Mesodermal cell (in vitro differentiated cells): ENCODE results near the gene GCK.

Source experiments
- H3K27ac ChIP-seq: 2 replicates; pipeline ENCODE4 v1.7.0; 2013; ENCODE audit warnings: mild to moderate bottlenecking, low read depth, low read length, moderate library complexity; ENCODE audit not compliant: severe bottlenecking
- H3K36me3 ChIP-seq: 2 replicates; pipeline ENCODE4 v1.7.1; 2013; ENCODE audit warnings: mild to moderate bottlenecking, low read length, moderate library complexity; ENCODE audit not compliant: control insufficient read depth, insufficient read depth
- H3K4me1 ChIP-seq: one replicate; pipeline ENCODE4 v1.7.1; 2013; ENCODE audit warnings: mild to moderate bottlenecking, low read length; ENCODE audit not compliant: insufficient read depth, control insufficient read depth, poor library complexity, severe bottlenecking
- H3K4me3 ChIP-seq: 2 replicates; pipeline ENCODE4 v1.7.0; 2013; ENCODE audit warnings: low read length, control low read depth, mild to moderate bottlenecking; ENCODE audit not compliant: insufficient read depth, poor library complexity, severe bottlenecking; ENCODE audit errors: extremely low read depth
- H3K9me3 ChIP-seq: 2 replicates; pipeline ENCODE4 v1.7.1; 2013; ENCODE audit warnings: mild to moderate bottlenecking, low read length, moderate library complexity; ENCODE audit not compliant: control insufficient read depth
- WGBS, 2 experiments: methylation state at CpG; one replicate each; pipeline ENCODE4 v1.1.5; 2013; ENCODE audit warnings: missing lambda C conversion rate in 2 of 2; ENCODE audit not compliant: insufficient coverage in 2 of 2; 5-methylcytosine and 5-hydroxymethylcytosine counted together

GCK gene

GRCh38 chr7:44145969-44146911 lies 43.0 kb downstream of the GCK start:
- Histone ChIP-seq H3K4me3 (peak overlapping the region; percentile 29), H3K9me3 (no peaks in the 10 kb centered on the region), H3K4me1 (peaks cover 8% of the 10 kb centered on the region), H3K36me3 (no peaks in the 10 kb centered on the region), H3K27ac (peak overlapping the region; percentile 16)
- 63% methylated on average over 36 of the region's 65 CpGs for WGBS, 2 experiments

GRCh38 chr7:44145479-44145968 lies 43.7 kb downstream of the GCK start:
- WGBS, 2 experiments = 38 to 42% methylated on average over 41 to 42 of the region's 53 CpGs
- peak overlapping the region; percentile 29 for H3K4me3 ChIP-seq
- H3K4me1 ChIP-seq = peaks cover 9% of the 10 kb centered on the region
- no peak overlapping the region for H3K27ac ChIP-seq
- H3K9me3 ChIP-seq = no peaks in the 10 kb centered on the region
- H3K36me3 ChIP-seq = no peaks in the 10 kb centered on the region

GRCh38 chr7:44144968-44145478 lies 44.2 kb downstream of the GCK start:
- H3K9me3 ChIP-seq = no peaks in the 10 kb centered on the region
- H3K4me3 ChIP-seq = peak overlapping the region; percentile 11
- H3K4me1 ChIP-seq = peaks cover 9% of the 10 kb centered on the region
- no peaks in the 10 kb centered on the region for H3K36me3 ChIP-seq
- H3K27ac ChIP-seq = no peak overlapping the region
- 93 to 94% methylated on average over 25 of the region's 31 CpGs for WGBS, 2 experiments

- Histone ChIP-seq H3K36me3 (no peaks in the 10 kb centered on the region), H3K4me1 (peaks cover 9% of the 10 kb centered on the region), H3K9me3 (no peaks in the 10 kb centered on the region), H3K4me3 (no peak overlapping the region), H3K27ac (no peak overlapping the region)
- 86 to 96% methylated on average over 5 of the region's 6 CpGs for WGBS, 2 experiments
These were observed 44.7 kb downstream of the GCK start for GRCh38 chr7:44144426-44144967.

GRCh38 chr7:44143646-44144250 lies 45.5 kb downstream of the GCK start:
- no peak overlapping the region for H3K4me3 ChIP-seq
- no peaks in the 10 kb centered on the region for H3K36me3 ChIP-seq
- no peak overlapping the region for H3K27ac ChIP-seq
- WGBS, 2 experiments = 91 to 100% methylated on average over 5 to 6 of the region's 6 CpGs
- H3K9me3 ChIP-seq = no peaks in the 10 kb centered on the region
- peaks cover 9% of the 10 kb centered on the region for H3K4me1 ChIP-seq

GRCh38 chr7:44142028-44142427 lies 47.2 kb downstream of the GCK start:
- no peak overlapping the region for H3K27ac ChIP-seq
- WGBS, 2 experiments = 100% methylated on average over 2 of the region's 4 CpGs; no CpG with 5 or more reads in 1 of the 2 experiments
- no peaks in the 10 kb centered on the region for H3K36me3 ChIP-seq

GRCh38 chr7:44141221-44141850 lies 47.9 kb downstream of the GCK start, which contains the start of gene MYL7:
Gene MYL7, minus strand, starts transcription at chr7:44141332. Its CDS starts 27 bp downstream, at chr7:44141305.
- Histone ChIP-seq H3K4me1 (peaks cover 7% of the 10 kb centered on the region), H3K9me3 (no peaks in the 10 kb centered on the region), H3K4me3 (no peak within 1 kb of the TSS), H3K36me3 (no peaks in the 10 kb centered on the region), H3K27ac (no peak within 1 kb of the TSS)
- 47 to 59% methylated on average over 3 to 5 of the region's 6 CpGs for WGBS, 2 experiments

More at GRCh38 chr7:44142028-44142427, 47.2 kb downstream of the GCK start:
- Histone ChIP-seq H3K9me3 (no peaks in the 10 kb centered on the region), H3K4me1 (peaks cover 9% of the 10 kb centered on the region), H3K4me3 (no peak overlapping the region)

- H3K36me3 ChIP-seq = no peaks in the 10 kb centered on the region
- WGBS, 2 experiments = 87 to 96% methylated on average over 4 to 5 of the region's 10 CpGs
- H3K4me3 ChIP-seq = no peak overlapping the region
- no peaks in the 10 kb centered on the region for H3K9me3 ChIP-seq
- peaks cover 7% of the 10 kb centered on the region for H3K4me1 ChIP-seq
- H3K27ac ChIP-seq = no peak overlapping the region
These were observed 48.9 kb downstream of the GCK start for GRCh38 chr7:44140341-44140740.

- no peak overlapping the region for H3K4me3 ChIP-seq
- 93 to 95% methylated on average over 10 to 12 of the region's 14 CpGs for WGBS, 2 experiments
- H3K36me3 ChIP-seq = no peaks in the 10 kb centered on the region
- peaks cover 7% of the 10 kb centered on the region for H3K4me1 ChIP-seq
- no peaks in the 10 kb centered on the region for H3K9me3 ChIP-seq
- no peak overlapping the region for H3K27ac ChIP-seq
These were observed 49.8 kb downstream of the GCK start for GRCh38 chr7:44139311-44140010.

GRCh38 chr7:44138698-44139097 lies 50.5 kb downstream of the GCK start:
- Histone ChIP-seq H3K36me3 (no peaks in the 10 kb centered on the region), H3K4me3 (no peak overlapping the region), H3K4me1 (peaks cover 7% of the 10 kb centered on the region), H3K27ac (no peak overlapping the region), H3K9me3 (no peaks in the 10 kb centered on the region)
- 88 to 93% methylated on average over 6 to 8 of the region's 8 CpGs for WGBS, 2 experiments
